Measurements from ENCODE around the gene SLC34A3. TPM values are rescaled to one million over a fixed set of nuclear protein-coding genes. Genes with fewer than 3 reads are reported as not detected.

The SLC34A3 gene
- polyA plus RNA-seq (2012; ENCODE audit: missing spikeins), result not detected

- DNase-seq (ENCODE audit: insufficient read length) (no peak), FAIRE-seq (no peak)
- TF ChIP-seq TAF1 (IDR thresholded peaks at IDR 0.05; ENCODE audit: borderline replicate concordance, low read depth, low read length) (no peak), POLR2AphosphoS5 (IDR thresholded peaks at IDR 0.05; ENCODE audit: low read depth, low read length) (no peak), POLR2A (IDR thresholded peaks at IDR 0.05; ENCODE audit: low read depth, low read length) (no peak)
These were observed at the start of gene SLC34A3 for GRCh38 chr9:137230705-137231371. Gene SLC34A3, plus strand, starts transcription at chr9:137230901. Its CDS starts 802 bp downstream, at chr9:137231703.

DNA sequence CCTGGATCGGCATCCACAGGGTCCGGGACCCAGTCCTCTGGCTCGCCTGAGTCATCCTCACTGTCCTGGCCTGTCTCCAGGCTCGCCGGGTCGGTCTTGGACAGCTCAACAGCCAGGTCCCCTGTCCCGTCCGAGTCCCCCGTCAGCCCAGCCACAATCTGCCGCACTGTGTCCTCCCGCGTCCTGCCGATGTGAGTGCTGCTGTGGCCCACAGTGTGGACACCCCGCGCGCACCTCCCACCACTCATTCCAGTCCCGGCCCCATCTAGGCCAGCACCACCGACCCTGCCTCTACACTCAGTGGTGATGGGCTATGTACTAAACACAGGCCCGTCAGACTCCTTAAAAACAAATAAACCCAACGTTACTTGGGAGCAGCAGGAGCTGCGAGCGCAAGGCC, 49.0 kb upstream of the SLC34A3 start:
- FAIRE-seq, result no peak
- no peak for TF ChIP-seq POLR2AphosphoS5 (IDR thresholded peaks at IDR 0.05; ENCODE audit: low read depth, low read length)
- TF ChIP-seq POLR2A (IDR thresholded peaks at IDR 0.05; ENCODE audit: low read depth, low read length), result no peak
- TF ChIP-seq TAF1 (IDR thresholded peaks at IDR 0.05; ENCODE audit: borderline replicate concordance, low read depth, low read length), result no peak
- DNase-seq (ENCODE audit: insufficient read length), result no peak

GRCh38 chr9:137182836-137183235, 47.9 kb upstream of the SLC34A3 start:
- FAIRE-seq (no peak), DNase-seq (ENCODE audit: insufficient read length) (no peak)
- TF ChIP-seq TAF1 (IDR thresholded peaks at IDR 0.05; ENCODE audit: borderline replicate concordance, low read depth, low read length) (no peak), POLR2A (IDR thresholded peaks at IDR 0.05; ENCODE audit: low read depth, low read length) (no peak), POLR2AphosphoS5 (IDR thresholded peaks at IDR 0.05; ENCODE audit: low read depth, low read length) (no peak)

DNA sequence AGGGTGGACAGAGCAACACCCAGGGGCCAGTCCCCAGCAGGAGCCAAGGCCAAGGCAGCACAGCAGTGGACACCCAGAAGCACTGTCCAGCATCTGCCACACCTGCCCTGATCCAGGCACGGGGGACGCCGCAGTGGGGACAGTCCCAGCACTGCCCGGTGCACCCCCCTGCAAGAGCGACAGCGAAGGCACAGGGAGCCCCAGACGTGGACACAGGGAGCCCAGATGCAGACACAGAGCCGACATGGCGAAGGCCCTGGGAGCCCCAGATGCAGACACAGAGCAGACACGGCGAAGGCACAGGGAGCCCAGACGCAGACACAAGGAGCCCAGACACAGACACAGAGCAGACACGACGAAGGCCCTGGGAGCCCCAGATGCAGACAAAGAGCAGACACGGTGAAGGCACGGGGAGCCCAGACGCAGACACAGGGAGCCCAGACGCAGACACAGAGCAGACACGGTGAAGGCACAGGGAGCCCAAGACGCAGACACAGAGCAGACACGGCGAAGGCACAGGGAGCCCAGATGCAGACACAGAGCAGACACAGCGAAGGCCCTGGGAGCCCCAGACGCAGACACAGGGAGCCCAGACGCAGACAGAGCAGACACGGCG, 46.6 kb upstream of the SLC34A3 start:
- no peak for TF ChIP-seq POLR2AphosphoS5 (IDR thresholded peaks at IDR 0.05; ENCODE audit: low read depth, low read length)
- no peak for TF ChIP-seq TAF1 (IDR thresholded peaks at IDR 0.05; ENCODE audit: borderline replicate concordance, low read depth, low read length)
- TF ChIP-seq POLR2A (IDR thresholded peaks at IDR 0.05; ENCODE audit: low read depth, low read length), result no peak
- DNase-seq (ENCODE audit: insufficient read length), result no peak
- no peak for FAIRE-seq

GRCh38 chr9:137184881-137185660, 45.6 kb upstream of the SLC34A3 start:
- DNase-seq (ENCODE audit: insufficient read length), result no peak
- no peak for FAIRE-seq
- TF ChIP-seq POLR2A (IDR thresholded peaks at IDR 0.05; ENCODE audit: low read depth, low read length), result no peak
- TF ChIP-seq TAF1 (IDR thresholded peaks at IDR 0.05; ENCODE audit: borderline replicate concordance, low read depth, low read length), result no peak
- TF ChIP-seq POLR2AphosphoS5 (IDR thresholded peaks at IDR 0.05; ENCODE audit: low read depth, low read length), result no peak

GRCh38 chr9:137185921-137186320, 44.8 kb upstream of the SLC34A3 start:
- DNase-seq (ENCODE audit: insufficient read length) (no peak), FAIRE-seq (no peak)
- TF ChIP-seq POLR2AphosphoS5 (IDR thresholded peaks at IDR 0.05; ENCODE audit: low read depth, low read length) (no peak), TAF1 (IDR thresholded peaks at IDR 0.05; ENCODE audit: borderline replicate concordance, low read depth, low read length) (no peak), POLR2A (IDR thresholded peaks at IDR 0.05; ENCODE audit: low read depth, low read length) (no peak)

- DNase-seq (ENCODE audit: insufficient read length), result no peak
- no peak for FAIRE-seq
- no peak for TF ChIP-seq TAF1 (IDR thresholded peaks at IDR 0.05; ENCODE audit: borderline replicate concordance, low read depth, low read length)
- no peak for TF ChIP-seq POLR2A (IDR thresholded peaks at IDR 0.05; ENCODE audit: low read depth, low read length)
- no peak for TF ChIP-seq POLR2AphosphoS5 (IDR thresholded peaks at IDR 0.05; ENCODE audit: low read depth, low read length)
These were observed 44.3 kb upstream of the SLC34A3 start for GRCh38 chr9:137186385-137186784.

DNA sequence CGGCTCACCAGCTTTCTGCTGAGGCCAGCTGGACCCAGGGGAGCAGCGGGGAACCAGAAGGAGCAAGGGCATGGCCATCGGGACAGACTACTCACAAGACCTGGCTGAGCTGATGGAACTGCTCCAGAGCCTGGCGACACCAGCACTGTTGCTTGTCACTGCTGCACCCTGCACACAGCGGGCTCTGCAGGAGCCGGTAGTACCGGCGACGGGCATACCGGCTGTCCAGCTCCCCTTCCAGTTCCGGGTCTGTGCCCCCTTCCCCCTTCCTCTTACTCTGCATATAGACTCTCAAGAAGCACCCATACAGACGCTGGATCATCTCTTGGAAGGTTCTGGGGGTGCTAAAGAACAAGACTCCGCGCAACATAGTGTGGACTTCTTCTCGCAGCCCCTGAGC, 43.3 kb upstream of the SLC34A3 start:
- TF ChIP-seq POLR2A (IDR thresholded peaks at IDR 0.05; ENCODE audit: low read depth, low read length) (no peak), POLR2AphosphoS5 (IDR thresholded peaks at IDR 0.05; ENCODE audit: low read depth, low read length) (no peak), TAF1 (IDR thresholded peaks at IDR 0.05; ENCODE audit: borderline replicate concordance, low read depth, low read length) (no peak)
- DNase-seq (ENCODE audit: insufficient read length) (no peak), FAIRE-seq (peak; percentile 21)

DNA sequence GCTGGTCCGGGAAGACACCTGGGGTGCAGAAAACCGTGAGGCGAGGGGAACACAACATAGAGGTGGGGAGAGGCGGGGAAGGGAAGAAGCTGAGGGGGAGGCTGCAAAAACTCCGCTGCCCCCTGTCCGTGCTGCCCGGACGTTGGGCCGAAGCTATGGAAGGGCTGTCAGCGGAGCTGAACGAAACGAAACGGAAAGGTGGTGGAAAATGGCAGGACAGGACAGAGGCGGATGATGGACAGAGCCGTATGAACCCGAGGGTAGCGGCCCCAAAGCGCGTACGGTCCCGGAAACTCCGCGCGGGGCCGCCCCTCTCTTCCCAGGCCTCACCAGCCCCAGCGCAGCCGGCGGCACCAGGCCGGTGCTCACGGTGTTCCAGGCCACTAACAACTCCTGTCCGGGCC, 42.6 kb upstream of the SLC34A3 start:
- DNase-seq (ENCODE audit: insufficient read length) (no peak), FAIRE-seq (no peak)
- TF ChIP-seq TAF1 (IDR thresholded peaks at IDR 0.05; ENCODE audit: borderline replicate concordance, low read depth, low read length) (no peak), POLR2AphosphoS5 (IDR thresholded peaks at IDR 0.05; ENCODE audit: low read depth, low read length) (no peak), POLR2A (IDR thresholded peaks at IDR 0.05; ENCODE audit: low read depth, low read length) (no peak)

DNA sequence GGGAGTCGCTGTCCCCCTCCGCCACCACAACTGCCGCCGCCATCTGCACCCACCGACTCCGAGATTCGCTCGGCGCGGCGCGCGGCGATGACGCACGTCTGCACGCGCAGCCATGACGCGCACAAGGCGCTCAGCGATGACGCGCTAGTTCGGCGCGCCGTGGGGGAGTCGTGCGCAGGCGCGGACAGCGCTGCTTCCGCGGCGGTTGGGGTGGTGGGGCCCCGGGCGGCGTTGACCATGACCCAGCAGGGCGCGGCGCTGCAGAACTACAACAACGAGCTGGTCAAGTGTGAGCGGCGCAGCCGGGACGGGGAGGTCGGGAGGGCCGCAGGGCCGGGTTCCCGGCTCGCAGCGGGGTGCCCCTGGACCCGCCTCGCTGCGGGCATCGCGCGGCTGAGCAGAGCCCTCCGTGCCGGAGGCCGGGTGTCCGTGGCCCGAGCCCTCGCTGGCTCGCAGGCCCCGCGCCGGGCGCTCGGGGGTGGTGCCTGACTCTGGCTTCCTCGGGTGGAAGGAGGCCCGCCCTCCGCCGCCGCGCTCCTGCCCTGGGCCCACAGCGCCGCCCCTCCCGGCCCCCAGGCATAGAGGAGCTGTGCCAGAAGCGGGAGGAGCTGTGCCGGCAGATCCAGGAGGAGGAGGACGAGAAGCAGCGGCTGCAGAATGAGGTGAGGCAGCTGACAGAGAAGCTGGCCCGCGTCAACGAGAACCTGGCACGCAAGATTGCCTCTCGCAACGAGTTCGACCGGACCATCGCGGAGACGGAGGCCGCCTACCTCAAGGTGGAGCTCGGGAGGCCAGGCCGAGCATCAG, 42.0 kb upstream of the SLC34A3 start, which contains the start of the genes ANAPC2 and SSNA1:
Gene ANAPC2, minus strand, starts transcription at position 71 of the 807 bp plus-strand sequence. Its CDS starts 28 bp downstream, at position 43.
Gene SSNA1, plus strand, starts transcription at position 187 of the 807 bp plus-strand sequence. Its CDS starts 51 bp downstream, at position 238.
- TF ChIP-seq POLR2AphosphoS5 (IDR thresholded peaks at IDR 0.05; ENCODE audit: low read depth, low read length) (peak; percentile 80), POLR2A (IDR thresholded peaks at IDR 0.05; ENCODE audit: low read depth, low read length) (peak; percentile 90), TAF1 (IDR thresholded peaks at IDR 0.05; ENCODE audit: borderline replicate concordance, low read depth, low read length) (peak; percentile 78)
- peak; percentile 91 for DNase-seq (ENCODE audit: insufficient read length)
- FAIRE-seq, result peak; percentile 100

All from GM12892 (cell line).